Progenitor cell of endocrine pancreas (in vitro differentiated cells): Measurements from ENCODE around the gene EFCAB7. TPM values are rescaled to one million over a fixed set of nuclear protein-coding genes. Genes with fewer than 3 reads are reported as not detected.

ENCODE experiments used
- DNase-seq: peaks from one replicate; pipeline ENCODE4 v3.0.0; 2021; ENCODE audit warnings: low spot score; ENCODE audit not compliant: unreplicated experiment
- H3K27ac Mint-ChIP-seq: 2 replicates; pipeline ENCODE4 v1.8.0; 2021; ENCODE audit warnings: mild to moderate bottlenecking, moderate library complexity, mixed read lengths
- H3K27me3 Mint-ChIP-seq: 2 replicates; pipeline ENCODE4 v1.8.0; 2021; ENCODE audit warnings: mixed read lengths
- H3K36me3 Mint-ChIP-seq: 2 replicates; pipeline ENCODE4 v1.8.0; 2022; ENCODE audit warnings: mixed read lengths; ENCODE audit not compliant: insufficient read depth
- H3K4me1 Mint-ChIP-seq: 2 replicates; pipeline ENCODE4 v1.8.0; 2021; ENCODE audit warnings: low read depth, mixed read lengths
- H3K4me3 Mint-ChIP-seq: 2 replicates; pipeline ENCODE4 v1.8.0; 2021; ENCODE audit warnings: low read depth, mild to moderate bottlenecking, moderate library complexity, mixed read lengths
- H3K9me3 Mint-ChIP-seq: 2 replicates; pipeline ENCODE4 v1.8.0; 2021; ENCODE audit warnings: low read depth, mixed read lengths
- CTCF ChIP-seq: fragments of 200-600 bp; sonication (generic); IDR thresholded peaks from one replicate; pipeline ENCODE4 v1.5.0; 2021; ENCODE audit warnings: antibody characterized with exemption, mild to moderate bottlenecking; ENCODE audit not compliant: unreplicated experiment
- total RNA-seq: library from RNA; stranded (reverse); gene quantifications from 2 replicates; pipeline ENCODE4 v1.2.1, GENCODE V29; 2021

The EFCAB7 gene
- total RNA-seq, 1 donor from 2014 or later, result 14.6 TPM

GRCh38 chr1:63601463-63601862 lies 78.1 kb downstream of the EFCAB7 start:
- TF ChIP-seq CTCF, result no peak
- H3K9me3 Mint-ChIP-seq, result no peaks in the 10 kb centered on the region
- no peak for DNase-seq
- H3K27ac Mint-ChIP-seq, result no peak overlapping the region
- H3K4me3 Mint-ChIP-seq, result no peak overlapping the region
- H3K36me3 Mint-ChIP-seq, result peaks cover 2% of the 10 kb centered on the region
- H3K4me1 Mint-ChIP-seq, result peaks cover 6% of the 10 kb centered on the region
- H3K27me3 Mint-ChIP-seq, result no peaks in the 10 kb centered on the region

GRCh38 chr1:63601912-63602311 lies 78.6 kb downstream of the EFCAB7 start:
- Mint-ChIP-seq H3K4me1 (peaks cover 6% of the 10 kb centered on the region), H3K9me3 (no peaks in the 10 kb centered on the region), H3K36me3 (peaks cover 2% of the 10 kb centered on the region), H3K27me3 (no peaks in the 10 kb centered on the region), H3K27ac (no peak overlapping the region), H3K4me3 (no peak overlapping the region)
- no peak for DNase-seq
- TF ChIP-seq CTCF, result no peak

- H3K27me3 Mint-ChIP-seq, result no peaks in the 10 kb centered on the region
- H3K4me1 Mint-ChIP-seq, result peaks cover 6% of the 10 kb centered on the region
- peaks cover 2% of the 10 kb centered on the region for H3K36me3 Mint-ChIP-seq
- no peak overlapping the region for H3K27ac Mint-ChIP-seq
- no peak for DNase-seq
- no peak for TF ChIP-seq CTCF
- H3K9me3 Mint-ChIP-seq, result no peaks in the 10 kb centered on the region
- no peak overlapping the region for H3K4me3 Mint-ChIP-seq
These were observed 79.3 kb downstream of the EFCAB7 start for GRCh38 chr1:63602629-63603028.

GRCh38 chr1:63603810-63604209 lies 80.5 kb downstream of the EFCAB7 start:
- no peak for TF ChIP-seq CTCF
- H3K27me3 Mint-ChIP-seq, result no peaks in the 10 kb centered on the region
- no peak for DNase-seq
- H3K9me3 Mint-ChIP-seq, result no peaks in the 10 kb centered on the region
- H3K36me3 Mint-ChIP-seq, result peaks cover 2% of the 10 kb centered on the region
- peaks cover 6% of the 10 kb centered on the region for H3K4me1 Mint-ChIP-seq
- no peak overlapping the region for H3K27ac Mint-ChIP-seq
- no peak overlapping the region for H3K4me3 Mint-ChIP-seq

- no peak overlapping the region for H3K4me3 Mint-ChIP-seq
- H3K4me1 Mint-ChIP-seq, result peaks cover 6% of the 10 kb centered on the region
- no peak for DNase-seq
- no peak for TF ChIP-seq CTCF
- no peaks in the 10 kb centered on the region for H3K36me3 Mint-ChIP-seq
- H3K27ac Mint-ChIP-seq, result no peak overlapping the region
- H3K9me3 Mint-ChIP-seq, result no peaks in the 10 kb centered on the region
- H3K27me3 Mint-ChIP-seq, result no peaks in the 10 kb centered on the region
These were observed 84.0 kb downstream of the EFCAB7 start for GRCh38 chr1:63607322-63607721.
